HuH-7.5 (cell line): ENCODE measurements around the gene PTPRN2.
"Not testable (repeated sequence)": the region's sequence is repeated elsewhere in the genome, so short reads cannot be mapped to it uniquely, and the experiment has no call there.

Source experiments
- DNase-seq: peaks from one replicate; pipeline ENCODE4 v3.0.0; 2011; ENCODE audit warnings: low spot score

The PTPRN2 gene

GRCh38 chr7:158050441-158050977 is 537.1 kb downstream of the PTPRN2 start:
- DNase-seq: no peak

DNA sequence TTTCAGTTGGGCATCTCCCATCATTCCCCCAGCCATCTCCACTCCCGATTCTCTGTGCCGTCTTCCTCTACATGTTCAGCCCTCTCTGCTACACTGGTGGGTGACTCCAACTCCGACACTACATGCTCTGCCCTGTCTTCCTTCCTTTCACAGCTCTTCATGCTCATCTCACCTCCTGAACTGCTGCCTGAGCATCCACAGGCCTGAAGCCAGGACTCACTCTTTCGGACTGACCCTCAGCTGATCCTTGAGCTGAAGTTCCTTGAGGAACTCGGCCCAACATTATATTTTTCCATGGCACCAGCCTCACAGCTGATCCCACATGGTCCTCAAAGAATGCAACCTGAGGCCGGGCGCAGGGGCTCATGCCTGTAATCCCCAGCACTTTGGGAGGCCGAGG is 538.4 kb downstream of the PTPRN2 start:
- DNase-seq: no peak

- no peak for DNase-seq
Measured at GRCh38 chr7:158048569-158048968, 539.1 kb downstream of the PTPRN2 start.

DNA sequence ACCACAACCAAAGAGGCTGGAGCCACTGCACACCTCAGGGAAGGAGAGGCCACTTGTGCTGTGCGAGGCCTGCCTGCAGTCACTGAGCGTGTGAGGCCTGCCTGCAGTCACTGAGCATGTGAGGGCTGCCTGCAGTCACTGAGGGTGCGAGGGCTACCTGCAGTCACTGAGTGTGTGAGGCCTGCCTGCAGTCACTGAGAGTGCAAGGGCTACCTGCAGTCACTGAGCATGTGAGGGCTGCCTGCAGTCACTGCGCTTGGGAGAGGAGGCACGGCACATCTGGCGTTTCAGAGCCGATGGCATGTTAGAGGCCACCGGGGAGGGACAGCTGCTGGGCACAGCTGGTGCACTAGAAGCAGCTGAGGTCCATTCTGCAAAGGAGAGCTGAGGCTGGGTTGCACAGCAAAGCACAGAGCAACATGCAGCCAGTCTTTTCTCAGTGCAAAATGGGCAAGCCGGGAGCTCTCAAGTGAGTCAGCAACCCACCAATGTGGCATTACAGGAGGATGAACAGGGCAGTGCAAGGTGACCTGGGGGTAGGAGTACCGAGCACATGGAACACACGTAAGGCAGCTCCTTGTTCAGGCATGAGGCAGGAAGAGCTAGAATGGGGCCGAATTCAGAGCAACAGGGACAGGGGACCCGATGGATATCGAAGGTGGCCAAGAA is 540.1 kb downstream of the PTPRN2 start:
- DNase-seq: no peak

DNA sequence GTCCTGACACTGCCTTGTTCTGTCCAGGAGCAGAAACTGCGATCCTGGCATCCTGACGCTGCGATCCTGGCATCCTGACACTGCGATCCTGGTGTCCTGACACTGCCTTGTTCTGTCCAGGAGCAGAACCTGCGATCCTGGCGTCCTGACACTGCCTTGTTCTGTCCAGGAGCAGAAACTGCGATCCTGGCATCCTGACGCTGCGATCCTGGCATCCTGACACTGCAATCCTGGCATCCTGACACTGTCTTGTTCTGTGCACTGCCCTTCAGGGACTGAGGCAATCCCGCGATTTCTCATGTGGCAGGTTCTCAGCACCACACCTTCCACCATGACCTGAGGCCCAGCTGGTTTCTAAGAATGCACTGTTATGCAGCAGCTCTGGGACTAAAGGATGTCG is 541.4 kb downstream of the PTPRN2 start:
- DNase-seq: not testable (repeated sequence)

DNA sequence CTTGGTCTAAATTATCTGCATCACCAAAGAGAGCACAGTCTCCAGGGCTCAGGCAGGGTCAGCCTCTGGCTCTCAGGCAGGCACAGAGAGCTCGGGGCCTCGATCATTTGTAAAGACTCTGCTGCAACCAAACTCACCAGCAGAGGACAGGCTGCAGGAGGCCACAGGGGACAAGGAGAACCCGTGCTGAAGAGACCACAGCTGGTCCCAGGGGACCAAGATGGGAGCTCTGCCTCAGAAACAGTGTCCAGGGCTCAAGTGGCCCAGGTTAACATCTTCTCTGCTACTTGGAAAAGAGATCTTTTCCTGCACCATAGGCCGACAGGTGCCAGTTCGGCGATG is 543.2 kb downstream of the PTPRN2 start:
- no peak for DNase-seq

- DNase-seq: no peak
Measured at GRCh38 chr7:158043551-158044481, 543.8 kb downstream of the PTPRN2 start.

DNA sequence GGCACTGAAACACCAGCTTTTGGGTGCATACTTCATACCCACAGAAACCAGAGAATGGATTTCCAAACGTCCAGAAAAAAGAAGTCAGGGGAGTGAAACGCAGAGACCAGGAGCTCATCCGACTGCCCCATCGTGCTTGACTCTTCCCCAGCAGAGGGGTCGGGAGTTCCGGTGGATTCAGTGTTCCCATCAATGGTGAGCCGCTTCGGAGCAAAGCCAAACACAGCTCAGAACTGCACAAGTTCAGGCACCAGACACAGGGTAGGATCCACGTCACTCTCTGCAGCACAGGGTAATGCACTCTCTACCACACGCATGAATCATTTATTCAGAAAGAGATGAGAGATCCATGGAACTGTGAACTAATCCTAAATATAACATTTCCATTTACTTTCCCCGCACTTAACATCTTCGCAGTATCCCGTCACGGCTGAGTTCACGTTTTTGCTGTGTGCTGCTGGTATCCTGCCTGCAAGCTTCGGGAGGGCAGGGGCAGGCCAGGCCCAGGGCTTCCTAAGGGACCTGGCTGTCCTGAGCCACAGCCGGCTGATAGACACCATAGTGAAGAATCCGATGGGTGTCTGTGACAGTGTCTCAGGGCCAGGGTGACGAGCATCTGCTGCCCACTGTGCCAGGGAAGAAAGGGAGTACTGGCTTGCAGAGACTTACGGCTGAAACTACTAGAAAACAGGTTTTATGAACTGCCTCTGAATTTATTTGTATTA is 545.3 kb downstream of the PTPRN2 start:
- DNase-seq: no peak

DNA sequence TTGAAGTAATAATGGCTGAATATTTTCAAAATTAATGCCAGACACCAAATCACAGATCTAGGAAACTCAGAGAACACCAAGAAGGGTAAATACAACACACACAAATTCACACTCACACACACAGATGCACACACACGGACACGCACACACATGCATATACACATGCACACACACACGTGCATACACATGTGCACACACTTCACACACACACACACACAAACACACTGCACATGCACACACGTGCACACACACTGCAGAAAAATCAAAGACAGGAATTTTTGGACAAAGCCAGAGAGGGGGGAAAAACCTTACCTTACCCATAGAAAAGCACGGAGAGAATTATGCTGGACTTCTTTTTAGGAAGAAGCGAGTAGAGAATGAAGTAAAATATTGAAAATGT is 547.4 kb downstream of the PTPRN2 start:
- DNase-seq: no peak

DNA sequence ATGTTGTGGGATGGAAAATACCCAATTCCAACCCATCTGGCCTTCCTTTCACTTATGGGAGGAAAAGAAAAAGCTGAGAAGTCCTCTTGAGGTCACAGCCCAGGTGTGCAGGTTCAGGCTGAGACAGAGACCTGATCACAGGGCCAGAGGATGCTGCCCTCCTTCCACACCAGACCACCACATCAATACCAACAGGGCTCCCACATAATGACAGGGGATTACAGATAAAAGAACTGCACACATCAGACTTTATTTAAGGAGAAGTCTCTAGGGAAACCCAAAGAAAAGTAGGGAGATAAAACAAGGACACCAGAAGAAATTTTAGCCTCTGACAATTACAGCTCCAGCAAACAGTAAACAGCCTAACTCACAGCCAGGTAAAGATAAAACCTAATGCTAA is 548.4 kb downstream of the PTPRN2 start:
- DNase-seq: no peak

DNA sequence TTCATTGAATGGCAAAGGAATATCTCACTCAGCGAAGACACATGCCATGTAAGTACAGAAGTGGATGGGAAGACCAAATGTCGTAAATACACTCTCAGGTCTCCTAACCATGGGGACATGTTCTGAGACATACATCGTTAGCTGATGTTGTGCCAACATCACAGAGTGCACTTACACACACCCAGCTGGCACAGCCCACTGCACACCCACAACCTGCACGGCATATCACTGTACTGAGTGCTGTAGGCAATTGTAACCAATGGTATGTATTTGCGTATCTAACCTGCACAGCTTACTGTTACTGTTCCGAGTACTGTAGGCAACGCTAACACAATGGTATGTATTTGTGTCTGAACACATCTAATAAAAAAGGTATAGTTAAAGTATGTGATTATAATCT is 550.4 kb downstream of the PTPRN2 start:
- DNase-seq: no peak

DNA sequence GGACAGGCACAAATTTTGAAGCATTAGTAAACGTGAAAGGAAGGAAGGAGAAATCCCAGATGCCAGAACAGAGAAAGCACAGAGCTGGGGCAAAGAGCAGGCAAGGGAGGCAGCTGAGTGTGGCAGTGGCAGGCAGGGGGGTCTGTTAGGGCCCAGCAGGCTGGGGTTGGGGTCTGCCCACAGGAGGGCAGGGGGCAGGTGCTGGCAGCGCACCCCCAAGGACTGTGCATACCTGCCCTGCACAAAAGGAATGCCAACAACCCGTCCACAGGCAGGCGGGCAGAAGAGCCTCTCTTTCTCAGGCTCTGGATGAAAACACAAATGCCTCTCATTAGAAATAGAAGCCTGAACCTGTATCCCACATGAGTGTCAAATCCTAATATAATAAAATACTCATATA is 552.3 kb downstream of the PTPRN2 start:
- no peak for DNase-seq

DNA sequence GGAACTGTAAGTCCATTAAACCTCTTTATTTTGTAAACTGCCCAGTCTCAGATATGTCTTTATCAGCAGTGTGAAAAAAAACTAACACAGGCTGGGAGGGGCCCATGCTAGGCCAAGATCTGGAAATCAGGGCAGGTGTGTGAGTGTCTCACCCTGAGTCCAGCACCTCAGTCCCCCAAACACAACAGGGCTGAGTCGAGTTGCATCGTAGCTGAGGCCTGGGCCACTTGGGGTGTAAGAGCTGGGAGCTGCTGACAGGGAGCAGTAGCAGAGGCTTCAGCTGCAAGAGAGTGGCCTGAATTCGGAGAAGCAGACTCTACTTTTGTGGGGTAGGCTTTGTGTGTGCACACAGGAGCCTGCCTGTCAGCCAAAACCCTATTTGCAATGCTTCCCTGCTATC is 553.1 kb downstream of the PTPRN2 start:
- DNase-seq: no peak

DNA sequence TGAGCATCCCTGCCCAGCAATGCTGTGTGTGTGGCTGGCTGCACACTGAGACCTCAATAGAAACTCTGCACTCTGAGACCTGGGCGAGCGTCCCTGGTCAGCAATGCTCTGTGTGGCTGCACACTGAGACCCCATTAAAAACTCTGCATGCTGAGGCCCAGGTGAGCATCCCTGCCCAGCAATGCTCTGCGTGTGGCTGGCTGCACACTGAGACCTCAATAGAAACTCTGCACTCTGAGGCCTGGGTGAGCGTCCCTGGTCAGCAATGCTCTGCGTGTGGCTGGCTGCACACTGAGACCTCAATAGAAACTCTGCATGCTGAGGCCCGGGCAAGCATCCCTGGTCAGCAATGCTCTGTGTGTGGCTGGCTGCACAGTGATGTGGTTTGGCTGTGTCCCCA is 553.7 kb downstream of the PTPRN2 start:
- DNase-seq: not testable (repeated sequence)

- DNase-seq: no peak
Measured at GRCh38 chr7:158033196-158033595, 554.4 kb downstream of the PTPRN2 start.

DNA sequence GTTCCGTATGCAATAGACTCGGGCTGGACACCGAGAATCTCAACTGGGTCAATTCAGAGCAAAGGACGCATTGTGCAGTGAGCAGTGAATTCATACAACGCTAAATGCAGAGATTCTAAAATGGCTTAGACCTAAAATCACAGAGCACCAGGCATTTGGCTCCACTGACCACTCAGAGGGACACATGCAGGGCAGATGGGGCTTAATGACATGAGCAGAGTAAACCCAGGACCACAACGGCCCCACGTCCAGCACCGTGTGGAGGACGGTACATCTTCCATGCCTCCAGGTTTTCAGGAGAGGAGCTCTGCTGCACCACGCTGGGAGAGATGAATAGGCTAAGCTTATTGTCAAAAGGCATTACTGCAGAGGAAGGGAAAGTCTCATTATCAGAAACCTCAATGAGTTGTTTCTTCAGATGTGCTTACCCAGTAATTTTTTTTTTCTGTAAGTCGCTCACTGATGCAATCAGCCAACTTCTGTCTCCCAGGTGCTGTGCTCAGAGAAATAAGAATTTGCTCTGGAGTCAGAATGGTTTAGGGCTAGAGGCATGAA is 555.0 kb downstream of the PTPRN2 start:
- no peak for DNase-seq

DNA sequence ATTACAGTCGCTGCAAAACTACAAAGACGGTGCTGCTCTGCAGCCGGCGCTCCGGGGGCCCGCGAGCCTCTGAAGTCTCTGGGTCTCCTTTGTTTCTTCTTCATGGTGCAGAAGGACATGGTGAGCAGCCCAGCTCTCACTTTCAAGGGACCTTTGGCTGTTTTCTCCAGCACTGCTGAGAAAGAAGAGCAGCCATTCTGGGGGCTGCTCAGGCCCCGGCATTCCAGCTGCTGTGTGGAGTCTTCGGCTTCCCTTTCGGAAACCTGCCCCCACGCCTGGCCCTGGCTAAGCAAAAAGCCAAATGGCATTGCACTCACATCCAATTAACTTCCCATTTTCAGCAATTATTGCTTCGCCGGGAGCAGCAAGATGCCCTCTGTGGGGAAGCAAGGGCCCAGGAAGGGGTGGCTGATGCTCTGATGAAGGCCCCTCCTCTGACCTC is 555.7 kb downstream of the PTPRN2 start:
- DNase-seq: no peak

DNA sequence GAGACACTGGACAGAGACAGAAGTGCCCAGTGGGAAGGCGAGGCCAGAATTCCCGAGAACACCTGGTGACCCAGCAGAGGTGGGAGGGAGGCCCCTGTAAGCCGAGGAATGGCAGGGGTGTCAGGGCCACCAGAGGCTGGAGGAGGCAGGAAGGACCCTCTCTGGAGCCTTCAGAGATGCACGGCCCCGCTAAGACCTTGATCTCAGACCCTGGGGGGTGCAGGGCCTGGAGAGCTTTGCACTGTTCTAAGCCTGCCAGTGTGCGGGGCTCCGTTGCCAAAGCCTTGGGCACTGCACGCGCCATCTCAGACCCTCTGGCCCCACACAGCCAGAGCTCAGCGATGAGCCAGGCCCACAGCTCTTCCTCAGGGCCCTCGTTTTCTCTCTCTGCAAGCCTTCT is 557.1 kb downstream of the PTPRN2 start:
- no peak for DNase-seq

GRCh38 chr7:158030071-158030470 is 557.6 kb downstream of the PTPRN2 start:
- no peak for DNase-seq

DNA sequence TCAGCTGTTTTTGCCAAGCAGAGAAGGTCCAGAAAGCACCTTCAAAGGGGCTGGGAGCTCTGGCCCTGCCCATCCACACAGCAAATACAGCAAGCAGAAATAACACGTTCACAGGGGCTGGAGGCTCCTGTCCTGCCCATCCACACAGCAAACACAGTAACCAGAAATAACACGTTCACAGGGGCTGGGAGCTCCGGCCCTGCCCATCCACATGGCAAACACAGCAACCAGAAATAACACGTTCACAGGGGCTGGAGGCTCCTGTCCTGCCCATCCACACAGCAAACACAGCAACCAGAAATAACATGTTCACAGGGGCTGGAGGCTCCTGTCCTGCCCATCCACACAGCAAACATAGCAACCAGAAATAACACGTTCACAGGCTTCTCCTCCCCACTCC is 558.1 kb downstream of the PTPRN2 start:
- DNase-seq: no peak

DNA sequence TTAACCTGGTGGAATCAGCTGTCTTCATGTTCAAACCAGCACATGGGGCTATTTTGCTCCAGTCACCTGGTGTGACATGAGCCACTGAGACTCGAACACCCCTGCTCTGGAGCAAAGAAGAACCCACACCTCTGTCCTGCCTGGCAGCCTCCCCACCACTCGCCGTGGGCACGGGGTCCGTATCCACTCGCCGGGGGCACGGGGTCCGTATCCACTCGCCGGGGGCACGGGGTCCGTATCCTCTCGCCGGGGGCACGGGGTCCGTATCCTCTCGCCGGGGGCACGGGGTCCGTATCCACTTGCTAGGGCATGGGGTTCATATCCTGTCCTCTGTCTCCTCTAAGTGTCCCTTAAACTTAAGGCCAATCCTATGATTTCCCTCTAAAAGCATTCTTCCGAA is 558.7 kb downstream of the PTPRN2 start:
- no peak for DNase-seq

DNA sequence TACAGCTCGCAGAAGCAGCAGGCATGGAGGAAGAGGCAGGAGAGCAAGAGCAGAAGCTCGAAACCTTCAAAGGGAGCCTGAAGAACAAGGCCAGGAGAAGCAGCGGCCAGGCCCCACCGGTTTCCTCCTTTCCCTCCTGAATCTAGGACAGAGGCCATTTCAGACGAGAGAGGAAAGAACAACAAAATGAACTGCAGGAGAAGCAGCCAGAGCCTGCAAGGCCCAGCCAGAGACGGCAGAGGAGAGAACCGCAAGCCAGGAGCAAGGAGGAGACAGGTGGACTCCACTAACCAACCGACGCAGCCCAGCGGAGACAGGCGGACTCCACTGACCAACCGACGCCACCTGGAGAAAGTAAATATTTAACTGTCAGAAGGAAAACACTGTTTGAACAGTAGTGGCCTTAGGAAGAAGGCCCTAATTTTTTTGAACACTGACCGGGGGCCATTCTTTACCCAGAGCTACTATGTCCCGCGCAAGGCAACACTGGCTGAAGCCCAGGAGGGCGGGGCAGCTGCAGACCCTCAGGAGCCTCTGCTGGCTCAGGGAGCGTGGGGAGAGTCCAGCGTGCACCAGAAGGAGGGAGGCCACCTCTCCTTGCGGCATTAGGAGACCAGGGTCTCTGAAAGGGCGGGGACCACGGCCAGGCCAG is 559.2 kb downstream of the PTPRN2 start:
- peak; percentile 28 for DNase-seq
